Breast epithelium (tissue), 3 donors: ENCODE results near the gene KCNJ6.

Source experiments
- CTCF ChIP-seq, 3 donors: fragments of 450-650 bp; IDR thresholded peaks; one replicate each; pipeline ENCODE4 v1.5.1; 2016 to 2017; ENCODE audit warnings: antibody characterized with exemption in 3 of 3, mild to moderate bottlenecking in 3 of 3, moderate library complexity in 3 of 3
- POLR2A ChIP-seq: fragments of 450-650 bp; IDR thresholded peaks from one replicate; pipeline ENCODE4 v1.6.1; 2016; ENCODE audit warnings: antibody characterized with exemption, mild to moderate bottlenecking, moderate library complexity
- POLR2AphosphoS5 ChIP-seq, 3 donors: sonication (generic); formaldehyde crosslinking; IDR thresholded peaks; one replicate each; pipeline ENCODE4 v1.6.1; 2017; ENCODE audit warnings: antibody characterized with exemption in 3 of 3

GRCh38 chr21:37628362-37628761 lies 287.9 kb downstream of the KCNJ6 start:
- no peak for TF ChIP-seq CTCF (IDR thresholded peaks at IDR 0.05)
- no peak for TF ChIP-seq POLR2AphosphoS5 (IDR thresholded peaks at IDR 0.05)
- TF ChIP-seq POLR2A: no peak
